ENCODE results near the gene INSC. TPM values are rescaled to one million over a fixed set of nuclear protein-coding genes. Genes with fewer than 3 reads are reported as not detected.

Gene INSC
- total RNA-seq, 1 experiment from 2014 or later = 0.17 TPM

DNA sequence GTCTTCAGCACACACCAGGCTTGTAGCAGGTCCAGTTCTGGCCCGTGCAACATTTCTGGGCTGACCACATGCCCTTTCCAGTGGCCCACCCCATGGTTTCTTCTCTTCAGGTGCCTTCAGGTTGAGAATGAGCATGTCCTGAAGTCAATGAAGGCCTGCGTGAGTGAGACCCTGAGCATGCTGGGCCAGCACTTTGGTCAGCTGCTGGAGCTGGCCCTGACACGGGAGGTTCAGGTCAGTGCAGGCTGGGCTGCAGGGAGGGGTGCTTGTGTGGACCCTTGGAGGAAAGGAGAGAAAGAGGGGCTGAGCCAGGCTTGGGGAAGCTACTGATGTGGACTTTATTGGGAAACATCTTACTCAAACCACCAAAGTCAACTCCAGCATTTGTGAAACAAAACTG, 63.5 kb downstream of the INSC start:
- Histone ChIP-seq H3K27me3 (ENCODE audit: insufficient read depth, low read length) (no peaks in the 10 kb centered on the region), H3K9me3 (ENCODE audit: control insufficient read depth in 1 of 2, insufficient read depth in 1 of 2, low read depth in 1 of 2, low read length in 2 of 2) (no peaks in the 10 kb centered on the region), H2AFZ (ENCODE audit: low read depth, low read length, poor library complexity, severe bottlenecking) (no peak overlapping the region), H3K79me2 (ENCODE audit: insufficient read depth, low read length) (no peaks in the 10 kb centered on the region), H3K9me2 (ENCODE audit: insufficient read depth) (no peaks in the 10 kb centered on the region), H3K9ac (ENCODE audit: low read length) (no peak overlapping the region), H3K4me2 (ENCODE audit: low read length) (no peak overlapping the region), H3K4me1 (ENCODE audit: control insufficient read depth in 1 of 2, insufficient read depth in 2 of 2, low read length in 2 of 2) (peaks cover 0 to 7% of the 10 kb centered on the region in 2 experiments; a peak in 1 of 4 replicates), H4K20me1 (ENCODE audit: insufficient read depth) (no peaks in the 10 kb centered on the region), H3K36me3 (ENCODE audit: control insufficient read depth in 1 of 2, insufficient read depth in 2 of 2, low read length in 2 of 2) (no peaks in the 10 kb centered on the region), H3K4me3 (replicated peaks in 1 of 2; ENCODE audit: low read depth in 1 of 2, low read length in 2 of 2) (no peak overlapping the region), H3K27ac (ENCODE audit: low read depth, low read length) (no peak overlapping the region)
- TF ChIP-seq CEBPB (IDR thresholded peaks at IDR 0.05; ENCODE audit: low read depth) = no peak
- no peak for TF ChIP-seq EZH2phosphoT487 (IDR thresholded peaks at IDR 0.05; ENCODE audit: borderline replicate concordance)
- ChIA-PET POLR2A (no interaction called here), RAD21 (ENCODE audit: low non-redundant PET in 1 of 2, low total read pairs in 2 of 2, uncharacterized antibody in 2 of 2, unreplicated experiment in 2 of 2) (no interaction called here), CTCF (no interaction called here)
- ATAC-seq (no peak), DNase-seq (ENCODE audit: low read depth, low spot score) (no peak)
- intact Hi-C loops (cut with micrococcal nuclease) = no loop called here
- no TSS peak for BruUV-seq (replicated peaks)

- BruUV-seq (replicated peaks) = no TSS peak
- H3K27me3 ChIP-seq (ENCODE audit: insufficient read depth, low read length) = no peaks in the 10 kb centered on the region
- TF ChIP-seq, protein P1, sequence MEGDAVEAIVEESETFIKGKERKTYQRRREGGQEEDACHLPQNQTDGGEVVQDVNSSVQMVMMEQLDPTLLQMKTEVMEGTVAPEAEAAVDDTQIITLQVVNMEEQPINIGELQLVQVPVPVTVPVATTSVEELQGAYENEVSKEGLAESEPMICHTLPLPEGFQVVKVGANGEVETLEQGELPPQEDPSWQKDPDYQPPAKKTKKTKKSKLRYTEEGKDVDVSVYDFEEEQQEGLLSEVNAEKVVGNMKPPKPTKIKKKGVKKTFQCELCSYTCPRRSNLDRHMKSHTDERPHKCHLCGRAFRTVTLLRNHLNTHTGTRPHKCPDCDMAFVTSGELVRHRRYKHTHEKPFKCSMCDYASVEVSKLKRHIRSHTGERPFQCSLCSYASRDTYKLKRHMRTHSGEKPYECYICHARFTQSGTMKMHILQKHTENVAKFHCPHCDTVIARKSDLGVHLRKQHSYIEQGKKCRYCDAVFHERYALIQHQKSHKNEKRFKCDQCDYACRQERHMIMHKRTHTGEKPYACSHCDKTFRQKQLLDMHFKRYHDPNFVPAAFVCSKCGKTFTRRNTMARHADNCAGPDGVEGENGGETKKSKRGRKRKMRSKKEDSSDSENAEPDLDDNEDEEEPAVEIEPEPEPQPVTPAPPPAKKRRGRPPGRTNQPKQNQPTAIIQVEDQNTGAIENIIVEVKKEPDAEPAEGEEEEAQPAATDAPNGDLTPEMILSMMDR (IDR thresholded peaks at IDR 0.05 in 2 of 3, conservative IDR thresholded peaks at IDR 0.05 in 1 of 3; ENCODE audit: borderline replicate concordance in 1 of 3, insufficient read depth in 1 of 3, low read depth in 2 of 3, low read length in 2 of 3) = no peak
- TF ChIP-seq EGR1 (IDR thresholded peaks at IDR 0.05; ENCODE audit: low read depth) (no peak), ZNF274 (IDR thresholded peaks at IDR 0.05; ENCODE audit: low read depth, low read length) (no peak), ZFX (IDR thresholded peaks at IDR 0.05) (no peak), POLR2A (IDR thresholded peaks at IDR 0.05; ENCODE audit: borderline replicate concordance, extremely low read depth, insufficient read depth, insufficient read length) (no peak), SP1 (IDR thresholded peaks at IDR 0.05; ENCODE audit: low read depth) (no peak), EZH2 (IDR thresholded peaks at IDR 0.05) (no peak), MAX (IDR thresholded peaks at IDR 0.05) (no peak), YY1 (IDR thresholded peaks at IDR 0.05; ENCODE audit: extremely low read depth, insufficient replicate concordance, low read depth, low read length) (no peak), JUND (IDR thresholded peaks at IDR 0.05) (no peak), RAD21 (IDR thresholded peaks at IDR 0.05; ENCODE audit: low read depth) (no peak)
- TF ChIP-seq, protein P2, sequence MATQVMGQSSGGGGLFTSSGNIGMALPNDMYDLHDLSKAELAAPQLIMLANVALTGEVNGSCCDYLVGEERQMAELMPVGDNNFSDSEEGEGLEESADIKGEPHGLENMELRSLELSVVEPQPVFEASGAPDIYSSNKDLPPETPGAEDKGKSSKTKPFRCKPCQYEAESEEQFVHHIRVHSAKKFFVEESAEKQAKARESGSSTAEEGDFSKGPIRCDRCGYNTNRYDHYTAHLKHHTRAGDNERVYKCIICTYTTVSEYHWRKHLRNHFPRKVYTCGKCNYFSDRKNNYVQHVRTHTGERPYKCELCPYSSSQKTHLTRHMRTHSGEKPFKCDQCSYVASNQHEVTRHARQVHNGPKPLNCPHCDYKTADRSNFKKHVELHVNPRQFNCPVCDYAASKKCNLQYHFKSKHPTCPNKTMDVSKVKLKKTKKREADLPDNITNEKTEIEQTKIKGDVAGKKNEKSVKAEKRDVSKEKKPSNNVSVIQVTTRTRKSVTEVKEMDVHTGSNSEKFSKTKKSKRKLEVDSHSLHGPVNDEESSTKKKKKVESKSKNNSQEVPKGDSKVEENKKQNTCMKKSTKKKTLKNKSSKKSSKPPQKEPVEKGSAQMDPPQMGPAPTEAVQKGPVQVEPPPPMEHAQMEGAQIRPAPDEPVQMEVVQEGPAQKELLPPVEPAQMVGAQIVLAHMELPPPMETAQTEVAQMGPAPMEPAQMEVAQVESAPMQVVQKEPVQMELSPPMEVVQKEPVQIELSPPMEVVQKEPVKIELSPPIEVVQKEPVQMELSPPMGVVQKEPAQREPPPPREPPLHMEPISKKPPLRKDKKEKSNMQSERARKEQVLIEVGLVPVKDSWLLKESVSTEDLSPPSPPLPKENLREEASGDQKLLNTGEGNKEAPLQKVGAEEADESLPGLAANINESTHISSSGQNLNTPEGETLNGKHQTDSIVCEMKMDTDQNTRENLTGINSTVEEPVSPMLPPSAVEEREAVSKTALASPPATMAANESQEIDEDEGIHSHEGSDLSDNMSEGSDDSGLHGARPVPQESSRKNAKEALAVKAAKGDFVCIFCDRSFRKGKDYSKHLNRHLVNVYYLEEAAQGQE (IDR thresholded peaks at IDR 0.05; ENCODE audit: low read depth) = no peak
Measured at GRCh38 chr11:15179167-15179566, 64.4 kb downstream of the INSC start.

More at GRCh38 chr11:15179167-15179566, 64.4 kb downstream of the INSC start:
- DNase-seq (ENCODE audit: low read depth, low spot score) (no peak), ATAC-seq (no peak)
- CTCF ChIA-PET = no interaction called here
- Histone ChIP-seq H3K36me3 (ENCODE audit: control insufficient read depth in 1 of 2, insufficient read depth in 2 of 2, low read length in 2 of 2) (no peaks in the 10 kb centered on the region), H3K9me2 (ENCODE audit: insufficient read depth) (no peaks in the 10 kb centered on the region), H3K79me2 (ENCODE audit: insufficient read depth, low read length) (no peaks in the 10 kb centered on the region), H3K27ac (ENCODE audit: low read depth, low read length) (no peak overlapping the region), H4K20me1 (ENCODE audit: insufficient read depth) (no peaks in the 10 kb centered on the region), H2AFZ (ENCODE audit: low read depth, low read length, poor library complexity, severe bottlenecking) (no peak overlapping the region), H3K9me3 (ENCODE audit: control insufficient read depth in 1 of 2, insufficient read depth in 1 of 2, low read depth in 1 of 2, low read length in 2 of 2) (no peaks in the 10 kb centered on the region), H3K4me3 (replicated peaks in 1 of 2; ENCODE audit: low read depth in 1 of 2, low read length in 2 of 2) (no peak overlapping the region), H3K9ac (ENCODE audit: low read length) (no peak overlapping the region), H3K4me2 (ENCODE audit: low read length) (no peak overlapping the region), H3K4me1 (ENCODE audit: control insufficient read depth in 1 of 2, insufficient read depth in 2 of 2, low read length in 2 of 2) (peaks cover 0 to 7% of the 10 kb centered on the region in 2 experiments; a peak in 1 of 4 replicates)
- RAD21 ChIA-PET (ENCODE audit: low non-redundant PET in 1 of 2, low total read pairs in 2 of 2, uncharacterized antibody in 2 of 2, unreplicated experiment in 2 of 2) = no interaction called here
- intact Hi-C loops (cut with micrococcal nuclease) = no loop called here
- POLR2A ChIA-PET = no interaction called here

Data from HCT116 (cell line).